GM19099 (cell line): ENCODE data around the gene AIFM2.

Experiments used
- POLR2A ChIP-seq: IDR thresholded peaks from 3 replicates; pipeline ENCODE4 v1.6.1; 2011; ENCODE audit warnings: low read depth; ENCODE audit not compliant: insufficient read length; ENCODE audit errors: extremely low read depth

Gene AIFM2

GRCh38 chr10:70158113-70158512 lies 25.5 kb upstream of the AIFM2 start:
- no peak for TF ChIP-seq POLR2A

DNA sequence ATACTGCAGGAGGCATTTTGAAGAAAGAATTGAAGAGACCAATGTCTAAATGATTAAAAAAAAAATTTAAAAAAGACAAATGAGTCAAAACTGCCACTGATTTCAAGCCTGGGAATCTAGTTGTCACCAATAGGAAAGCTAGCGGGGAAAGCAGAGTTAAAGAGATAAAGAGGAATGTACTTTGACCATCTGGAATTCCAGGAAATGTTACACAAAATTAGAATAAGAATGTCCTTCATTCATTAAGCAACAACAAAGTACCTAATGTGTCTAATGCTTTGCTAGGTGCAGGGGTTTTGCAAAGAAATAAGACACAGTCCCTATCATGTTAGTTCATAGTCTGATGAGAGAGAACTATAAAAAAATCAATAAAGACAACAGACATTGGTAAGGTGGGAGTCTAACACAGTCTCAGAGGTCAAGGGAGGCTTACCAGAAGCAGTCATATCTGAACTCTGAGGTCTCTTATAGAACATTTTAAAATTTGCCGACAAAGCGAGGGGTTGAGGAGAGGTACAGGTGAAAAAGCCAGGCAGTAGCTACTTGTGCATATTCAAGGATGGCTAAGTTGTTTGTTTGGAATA lies 22.7 kb upstream of the AIFM2 start:
- no peak for TF ChIP-seq POLR2A

GRCh38 chr10:70148516-70148915 lies 15.9 kb upstream of the AIFM2 start:
- TF ChIP-seq POLR2A = no peak

GRCh38 chr10:70147259-70147625 lies 14.6 kb upstream of the AIFM2 start:
- no peak for TF ChIP-seq POLR2A

DNA sequence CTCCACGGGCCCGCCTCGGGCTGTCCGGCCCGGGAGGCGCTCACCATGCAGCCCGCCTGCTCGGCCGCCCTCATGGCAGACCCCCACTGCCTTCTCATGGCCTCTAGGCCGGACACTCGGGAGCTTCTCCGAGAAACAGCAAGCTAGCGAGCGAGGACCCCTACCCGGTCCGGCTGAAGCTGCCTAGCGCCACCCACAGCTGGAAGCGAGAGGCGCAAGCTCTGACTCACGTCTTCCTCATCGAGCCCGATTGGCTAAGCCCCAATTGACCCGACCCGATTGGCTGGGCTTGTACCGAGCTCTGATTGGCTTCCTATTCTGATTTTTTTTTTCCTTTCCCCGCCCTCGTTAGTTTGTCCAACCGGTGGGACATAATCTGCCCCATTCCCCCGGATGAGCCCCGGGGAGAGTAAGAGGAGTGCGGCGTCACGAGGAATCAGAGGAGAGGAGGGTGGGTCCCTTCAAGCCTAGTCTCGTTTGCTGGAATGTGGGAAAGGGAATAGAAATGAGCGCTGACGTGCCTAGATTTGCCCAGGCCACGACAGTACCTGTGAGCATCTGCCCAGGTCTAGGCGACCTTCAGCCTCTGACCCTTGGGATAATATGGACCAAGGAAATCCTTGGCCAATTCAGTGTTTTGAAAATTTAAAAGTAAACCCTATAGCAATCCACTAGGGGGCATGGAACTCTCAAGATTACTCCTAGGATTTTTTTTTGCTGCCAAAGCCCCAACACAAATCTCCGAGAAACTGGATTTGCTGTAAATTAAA lies 14.0 kb upstream of the AIFM2 start, which contains the start of gene TYSND1:
TYSND1 (minus strand) TSS at position 212 of the 770 bp plus-strand sequence; CDS start at position 98, 114 bp downstream.
- TF ChIP-seq POLR2A = peak; percentile 72

GRCh38 chr10:70145666-70146488 lies 13.3 kb upstream of the AIFM2 start:
- peak; percentile 57 for TF ChIP-seq POLR2A

DNA sequence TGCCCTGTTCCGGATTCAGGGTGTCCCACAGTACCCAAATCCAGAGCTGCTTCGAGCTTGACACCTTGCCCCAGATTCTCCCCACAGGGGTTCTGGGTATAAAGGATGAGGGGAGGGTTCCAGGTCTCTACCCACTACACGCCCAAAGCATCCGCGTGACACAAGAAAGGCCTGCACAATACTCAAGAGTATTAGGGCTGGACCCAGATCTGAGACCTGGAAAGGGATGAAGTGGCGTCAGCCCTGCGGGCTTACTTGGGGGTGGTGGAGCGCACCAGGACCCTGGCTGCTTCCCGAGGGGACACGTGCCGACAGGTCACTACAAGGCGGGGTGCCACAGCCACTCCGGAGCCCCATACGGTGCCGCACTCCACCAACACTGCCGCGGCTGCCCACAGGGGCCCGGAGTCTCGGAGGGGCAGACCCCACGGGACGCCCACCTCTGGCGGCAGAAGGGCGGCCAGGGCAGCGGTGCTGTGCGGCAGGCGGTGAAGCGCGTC lies 12.6 kb upstream of the AIFM2 start:
- no peak for TF ChIP-seq POLR2A

- TF ChIP-seq POLR2A = no peak
Measured at GRCh38 chr10:70144372-70145110, 11.9 kb upstream of the AIFM2 start.

DNA sequence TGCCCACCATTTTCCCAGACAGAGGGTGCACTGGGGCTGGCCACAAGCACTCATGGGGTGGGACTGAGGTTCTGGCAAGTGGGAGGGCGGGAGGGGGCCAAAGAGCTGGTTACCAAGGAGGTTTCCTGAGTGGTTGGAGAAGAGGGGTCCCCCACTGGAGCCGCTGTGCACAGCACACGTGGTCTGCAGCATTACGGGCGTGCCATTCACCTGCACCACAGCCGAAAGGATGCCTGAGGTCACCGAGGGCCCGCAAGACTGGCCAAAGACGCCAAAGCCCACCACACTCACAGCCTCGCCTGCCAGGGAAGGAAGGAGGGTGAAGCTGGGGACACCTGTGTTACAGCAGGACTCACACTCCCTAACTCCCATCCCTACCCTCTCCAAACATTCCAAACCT lies 9.9 kb upstream of the AIFM2 start:
- TF ChIP-seq POLR2A = no peak

- no peak for TF ChIP-seq POLR2A
Measured at GRCh38 chr10:70140297-70140696, 7.7 kb upstream of the AIFM2 start.

GRCh38 chr10:70139997-70140250 lies 7.3 kb upstream of the AIFM2 start:
- TF ChIP-seq POLR2A = no peak

DNA sequence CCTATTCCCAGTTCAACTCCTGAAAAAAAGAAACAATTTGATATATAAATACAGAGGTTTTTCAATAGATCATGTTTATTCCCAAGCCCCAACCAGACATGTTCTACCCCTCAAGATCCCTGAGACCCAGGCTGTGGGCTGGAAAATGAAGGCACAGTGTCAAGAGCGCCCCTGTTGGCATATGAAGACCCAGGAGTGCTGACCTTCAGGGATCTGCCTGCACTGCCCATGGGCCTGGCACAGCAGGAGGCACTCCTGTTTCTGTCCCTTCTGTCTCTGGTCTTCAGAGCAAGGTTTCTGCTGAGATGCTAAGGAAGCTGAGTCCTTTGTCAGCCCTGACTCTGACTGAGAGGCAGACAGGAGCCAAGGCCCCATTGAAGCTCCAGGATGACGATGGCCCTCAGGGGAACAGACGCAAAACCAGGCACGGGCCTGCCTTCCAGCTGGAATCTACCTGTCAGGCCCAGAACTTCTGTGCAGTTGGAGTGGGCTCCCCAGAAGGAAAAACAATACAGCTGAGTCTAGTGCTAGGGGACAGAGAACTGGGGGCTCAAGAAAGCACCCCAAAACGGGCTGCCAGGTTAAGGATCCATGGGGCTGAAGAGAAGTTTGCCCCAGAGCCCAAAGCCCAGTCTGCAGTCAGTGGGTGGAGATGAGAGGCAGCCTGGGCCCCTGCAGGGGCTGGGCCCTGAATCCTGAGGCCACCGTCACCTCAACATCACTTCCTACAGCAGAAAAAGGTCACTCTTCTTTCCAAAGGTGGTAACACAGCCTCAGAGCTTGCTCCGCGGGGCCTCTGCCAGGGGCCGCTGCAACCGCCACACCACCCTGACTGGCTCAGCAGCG lies 6.7 kb upstream of the AIFM2 start:
- TF ChIP-seq POLR2A = no peak

GRCh38 chr10:70137927-70138883 lies 5.6 kb upstream of the AIFM2 start:
- TF ChIP-seq POLR2A = no peak

DNA sequence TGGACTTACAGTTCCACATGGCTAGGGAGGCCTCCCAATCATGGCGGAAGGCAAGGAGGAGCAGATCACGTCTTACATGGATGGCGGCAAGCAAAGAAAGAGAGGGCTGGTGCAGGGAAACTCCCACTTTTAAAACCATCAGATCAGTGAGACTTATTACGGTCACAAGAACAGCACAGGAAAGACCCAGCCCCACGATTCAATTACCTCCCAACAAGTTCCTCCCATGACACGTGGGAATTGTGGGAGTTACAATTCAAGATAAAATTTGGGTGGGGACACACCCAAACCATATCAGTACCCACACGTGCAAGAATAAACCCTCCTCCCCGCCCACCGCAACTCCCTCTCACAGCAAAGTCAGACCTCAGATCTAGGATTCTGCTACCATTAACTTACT lies 4.5 kb upstream of the AIFM2 start:
- TF ChIP-seq POLR2A = no peak

- TF ChIP-seq POLR2A = no peak
Measured at GRCh38 chr10:70135684-70136083, 3.1 kb upstream of the AIFM2 start.
